PFSK-1 (cell line): ENCODE data around the gene B4GALT6.

Source experiments
- FOXP2 ChIP-seq: optimal IDR thresholded peaks from 2 replicates; pipeline ENCODE3; 2011; ENCODE audit warnings: borderline replicate concordance, control low read depth, inconsistent platforms; ENCODE audit not compliant: insufficient read depth; ENCODE audit errors: extremely low read length, extremely low read depth
- POLR2AphosphoS5 ChIP-seq: IDR thresholded peaks from 2 replicates; pipeline ENCODE4 v1.6.1; 2012; ENCODE audit warnings: low read depth, mild to moderate bottlenecking, control low read depth, low read length, moderate library complexity
- SIN3A ChIP-seq: IDR thresholded peaks from 2 replicates; pipeline ENCODE4 v1.6.1; 2012; ENCODE audit warnings: mild to moderate bottlenecking, low read length, moderate library complexity, borderline replicate concordance; ENCODE audit not compliant: insufficient read depth
- TAF1 ChIP-seq: IDR thresholded peaks from 2 replicates; pipeline ENCODE4 v1.6.1; 2012; ENCODE audit warnings: low read length, control low read depth, borderline replicate concordance; ENCODE audit not compliant: insufficient read depth
- TF ChIP-seq, protein P1 (sequence below), 2 experiments: IDR thresholded peaks; 2 replicates each; pipeline versions ENCODE4 v1.6.1 to v1.8.0; 2011 to 2012; ENCODE audit warnings: low read depth in 2 of 2, low read length in 2 of 2, control low read depth in 1 of 2, inconsistent platforms in 1 of 2, mild to moderate bottlenecking in 1 of 2, moderate library complexity in 1 of 2; ENCODE audit not compliant: insufficient read depth in 1 of 2

Gene B4GALT6

DNA sequence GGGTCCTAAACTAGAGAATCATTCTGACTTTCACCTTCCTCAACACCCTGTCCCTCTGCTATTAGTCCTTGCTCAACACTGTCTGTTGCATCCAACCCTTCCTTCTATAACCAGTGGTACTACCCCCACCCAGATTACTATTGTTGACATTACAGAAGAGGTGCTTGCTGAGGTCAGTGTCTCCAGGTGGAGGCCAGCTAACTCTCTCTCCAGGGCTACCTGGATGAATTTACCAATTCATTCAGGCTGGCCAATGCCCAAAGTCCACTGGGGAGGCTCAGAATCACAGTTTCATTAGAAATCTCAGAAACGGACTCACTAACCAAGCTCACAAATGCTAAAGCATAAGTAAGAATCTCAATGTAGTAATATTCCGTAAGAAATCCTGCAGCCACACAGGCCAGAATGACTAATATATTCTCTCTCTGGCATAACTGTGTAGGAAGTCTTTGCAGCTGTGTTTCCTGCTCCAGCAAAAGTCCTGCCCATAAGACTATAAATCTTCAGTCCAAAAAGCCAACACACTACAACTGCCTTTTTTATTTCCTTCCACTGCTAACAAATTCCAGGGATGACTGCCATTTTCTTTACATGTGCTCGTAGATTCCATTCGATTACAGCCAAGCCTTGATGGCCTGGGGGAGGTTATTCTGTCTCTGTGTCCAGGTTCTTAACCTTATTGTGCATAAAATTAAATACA lies 102.7 kb downstream of the B4GALT6 start:
- TF ChIP-seq FOXP2 (no peak), POLR2AphosphoS5 (no peak), SIN3A (no peak), TAF1 (no peak)
- TF ChIP-seq, protein P1, sequence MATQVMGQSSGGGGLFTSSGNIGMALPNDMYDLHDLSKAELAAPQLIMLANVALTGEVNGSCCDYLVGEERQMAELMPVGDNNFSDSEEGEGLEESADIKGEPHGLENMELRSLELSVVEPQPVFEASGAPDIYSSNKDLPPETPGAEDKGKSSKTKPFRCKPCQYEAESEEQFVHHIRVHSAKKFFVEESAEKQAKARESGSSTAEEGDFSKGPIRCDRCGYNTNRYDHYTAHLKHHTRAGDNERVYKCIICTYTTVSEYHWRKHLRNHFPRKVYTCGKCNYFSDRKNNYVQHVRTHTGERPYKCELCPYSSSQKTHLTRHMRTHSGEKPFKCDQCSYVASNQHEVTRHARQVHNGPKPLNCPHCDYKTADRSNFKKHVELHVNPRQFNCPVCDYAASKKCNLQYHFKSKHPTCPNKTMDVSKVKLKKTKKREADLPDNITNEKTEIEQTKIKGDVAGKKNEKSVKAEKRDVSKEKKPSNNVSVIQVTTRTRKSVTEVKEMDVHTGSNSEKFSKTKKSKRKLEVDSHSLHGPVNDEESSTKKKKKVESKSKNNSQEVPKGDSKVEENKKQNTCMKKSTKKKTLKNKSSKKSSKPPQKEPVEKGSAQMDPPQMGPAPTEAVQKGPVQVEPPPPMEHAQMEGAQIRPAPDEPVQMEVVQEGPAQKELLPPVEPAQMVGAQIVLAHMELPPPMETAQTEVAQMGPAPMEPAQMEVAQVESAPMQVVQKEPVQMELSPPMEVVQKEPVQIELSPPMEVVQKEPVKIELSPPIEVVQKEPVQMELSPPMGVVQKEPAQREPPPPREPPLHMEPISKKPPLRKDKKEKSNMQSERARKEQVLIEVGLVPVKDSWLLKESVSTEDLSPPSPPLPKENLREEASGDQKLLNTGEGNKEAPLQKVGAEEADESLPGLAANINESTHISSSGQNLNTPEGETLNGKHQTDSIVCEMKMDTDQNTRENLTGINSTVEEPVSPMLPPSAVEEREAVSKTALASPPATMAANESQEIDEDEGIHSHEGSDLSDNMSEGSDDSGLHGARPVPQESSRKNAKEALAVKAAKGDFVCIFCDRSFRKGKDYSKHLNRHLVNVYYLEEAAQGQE (IDR thresholded peaks at IDR 0.05; ENCODE audit: insufficient read depth in 1 of 2, low read depth in 2 of 2, low read length in 2 of 2) = no peak

DNA sequence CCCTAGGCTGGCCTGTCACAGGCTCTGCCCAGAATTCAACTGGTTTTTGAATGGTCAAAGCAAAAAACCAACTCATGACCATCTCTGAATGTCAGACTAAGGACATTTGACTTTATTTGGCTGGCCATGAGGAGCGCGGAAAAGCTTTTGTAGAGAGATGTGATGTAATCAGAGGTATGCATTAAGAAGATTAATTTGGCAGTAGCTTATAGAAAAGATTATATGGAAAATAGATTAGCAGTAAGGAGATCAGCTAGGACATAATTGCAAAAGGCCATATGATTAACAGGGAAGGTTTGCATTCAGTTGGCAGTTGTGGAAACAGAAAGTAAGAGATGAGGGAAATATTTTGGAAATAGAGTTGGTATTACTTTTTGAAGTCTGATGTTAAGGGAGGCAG lies 105.0 kb downstream of the B4GALT6 start:
- TF ChIP-seq TAF1 (no peak), SIN3A (no peak), POLR2AphosphoS5 (no peak), FOXP2 (no peak)
- TF ChIP-seq, protein P1 (IDR thresholded peaks at IDR 0.05; ENCODE audit: insufficient read depth in 1 of 2, low read depth in 2 of 2, low read length in 2 of 2) = no peak

DNA sequence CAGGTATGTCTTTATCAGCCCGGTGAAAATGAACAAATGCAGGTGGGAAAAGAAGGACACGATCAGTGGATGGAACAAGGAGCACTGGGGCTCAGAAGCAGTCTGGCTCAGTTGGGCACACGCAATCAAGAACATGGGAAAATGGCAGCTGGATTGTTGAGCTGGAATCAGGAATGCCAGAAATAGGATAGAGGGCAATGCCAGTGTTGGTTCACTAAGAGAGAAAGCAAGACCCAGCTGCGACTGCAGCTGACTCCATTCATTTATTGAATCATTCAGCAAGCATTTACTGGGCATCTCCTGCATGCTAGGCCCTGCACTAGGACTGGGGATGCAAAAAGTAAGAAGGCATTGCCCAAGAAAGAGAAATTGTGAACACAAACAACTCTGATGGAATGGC lies 106.3 kb downstream of the B4GALT6 start:
- no peak for TF ChIP-seq FOXP2
- TF ChIP-seq, protein P1 (IDR thresholded peaks at IDR 0.05; ENCODE audit: insufficient read depth in 1 of 2, low read depth in 2 of 2, low read length in 2 of 2) = no peak
- no peak for TF ChIP-seq TAF1
- no peak for TF ChIP-seq POLR2AphosphoS5
- no peak for TF ChIP-seq SIN3A

DNA sequence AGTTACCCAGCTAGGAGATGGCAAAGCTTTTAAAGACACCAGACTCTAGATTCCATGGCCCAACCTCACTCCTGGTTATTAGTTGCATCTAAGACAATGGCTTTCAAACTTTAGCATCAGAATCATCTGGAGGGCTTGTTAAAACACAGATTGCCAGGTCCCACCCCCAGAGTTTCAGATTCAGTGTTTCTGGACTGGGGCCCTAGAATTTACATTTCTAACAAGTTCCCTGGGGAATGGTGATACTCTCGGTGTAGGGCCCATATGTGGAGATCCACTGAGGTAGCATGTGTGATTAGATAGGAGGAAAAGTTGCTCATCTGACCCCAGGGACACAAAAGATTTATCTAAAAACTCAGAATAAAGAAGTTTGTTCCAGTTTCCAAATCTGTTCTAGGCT lies 107.2 kb downstream of the B4GALT6 start:
- TF ChIP-seq SIN3A (no peak), TAF1 (no peak), POLR2AphosphoS5 (no peak), FOXP2 (no peak)
- TF ChIP-seq, protein P1 (IDR thresholded peaks at IDR 0.05; ENCODE audit: insufficient read depth in 1 of 2, low read depth in 2 of 2, low read length in 2 of 2) = no peak

DNA sequence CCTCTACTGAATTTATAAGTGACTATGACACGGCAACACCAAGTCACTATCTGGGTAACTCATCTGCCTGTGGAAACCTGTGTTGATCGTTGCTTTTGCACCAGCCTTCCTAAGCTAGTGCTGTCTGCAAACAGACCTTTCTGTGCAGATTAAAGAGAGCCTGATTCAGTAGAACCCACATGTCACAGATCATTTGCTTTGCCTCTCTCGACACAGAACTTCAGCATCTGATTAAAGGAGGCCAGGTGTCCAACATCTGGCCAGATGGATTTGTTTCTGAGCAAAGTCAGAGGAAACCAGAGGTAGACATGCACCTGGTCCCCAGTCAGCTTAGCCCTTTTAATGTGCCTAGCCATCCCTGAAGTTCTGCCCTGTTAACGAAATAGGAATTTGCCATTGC lies 107.7 kb downstream of the B4GALT6 start:
- TF ChIP-seq FOXP2 (no peak), TAF1 (no peak), POLR2AphosphoS5 (no peak), SIN3A (no peak)
- TF ChIP-seq, protein P1 (IDR thresholded peaks at IDR 0.05; ENCODE audit: insufficient read depth in 1 of 2, low read depth in 2 of 2, low read length in 2 of 2) = no peak
